GM19455 (cell line): Measurements from ENCODE around the gene EPHA3.

Experiments
- ATAC-seq: cut with Tn5 transposase; IDR thresholded peaks from one replicate; pipeline ENCODE4 v1.9.1; 2021; ENCODE audit not compliant: unreplicated experiment

EPHA3 gene

DNA sequence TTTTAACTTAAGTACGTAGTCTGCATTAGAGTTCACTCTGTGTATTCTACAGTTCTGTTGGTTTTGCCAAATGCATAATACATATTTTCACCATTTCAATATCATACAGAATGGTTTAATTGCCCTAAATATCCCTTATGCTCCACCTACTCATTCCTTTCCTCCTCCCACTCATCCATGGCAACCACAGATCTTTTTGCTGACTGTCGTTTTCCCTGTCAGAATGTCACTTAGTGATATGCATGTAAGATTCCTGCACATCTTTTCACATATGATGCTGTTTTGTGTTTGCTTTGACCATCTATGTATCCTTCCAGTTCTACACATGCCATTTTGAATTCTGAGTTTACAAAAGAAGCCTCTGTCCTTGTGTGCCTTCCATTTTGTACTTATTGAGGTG lies 36.7 kb downstream of the EPHA3 start:
- ATAC-seq: no peak

DNA sequence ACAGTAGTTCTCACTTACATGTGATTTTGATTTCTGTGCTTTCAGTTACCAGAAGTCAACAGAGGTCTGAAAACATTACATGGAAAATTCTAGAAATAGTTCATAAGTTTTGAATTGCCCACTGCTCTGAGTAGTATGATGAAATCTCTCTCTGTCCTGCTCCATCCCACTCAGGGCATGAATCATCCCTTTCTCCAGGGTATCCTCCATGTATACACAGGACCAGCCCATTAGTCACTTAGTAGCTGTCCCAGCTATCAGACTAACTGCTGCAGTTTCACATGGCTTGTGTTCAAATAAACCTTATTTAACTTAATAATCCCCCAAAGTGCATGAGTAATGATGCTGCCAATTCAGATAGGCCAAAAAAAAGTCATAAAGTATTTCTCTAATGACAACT lies 38.6 kb downstream of the EPHA3 start:
- no peak for ATAC-seq

DNA sequence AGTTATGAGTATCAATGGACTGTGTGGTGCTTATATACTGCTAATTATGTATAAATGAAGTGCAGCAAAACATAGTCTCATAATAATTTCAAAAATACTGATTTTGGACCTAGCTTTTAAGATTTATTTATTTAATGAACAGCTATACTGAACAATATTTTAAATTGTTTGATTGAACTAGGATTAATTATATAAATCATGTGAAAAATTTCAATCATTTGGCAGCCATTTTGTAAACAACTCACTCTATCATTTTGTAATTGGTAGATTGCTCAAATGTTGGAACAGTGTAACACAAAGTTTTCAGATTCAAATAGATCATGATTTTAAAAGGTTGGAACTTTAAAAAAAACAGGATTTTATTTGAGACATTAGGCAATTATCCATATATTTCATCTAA lies 47.0 kb downstream of the EPHA3 start:
- ATAC-seq: no peak

DNA sequence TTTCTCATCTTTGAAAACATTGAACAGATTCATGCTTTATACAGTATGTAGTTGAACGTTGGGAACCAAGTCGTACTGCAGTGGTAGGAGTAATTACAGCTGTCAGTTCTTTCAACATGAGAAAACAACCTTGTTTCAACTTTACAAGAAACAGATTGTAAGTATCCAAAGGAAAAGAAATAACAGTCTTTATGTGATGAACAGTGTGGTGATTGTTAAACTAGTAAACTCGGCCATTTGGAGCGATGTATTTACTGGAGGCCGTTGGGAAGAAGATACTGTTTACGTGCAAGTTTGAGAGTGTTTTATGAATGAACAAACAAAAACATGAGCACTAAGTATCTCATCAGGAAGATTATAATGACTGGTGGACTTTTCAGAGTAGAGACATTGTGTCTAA lies 48.4 kb downstream of the EPHA3 start:
- no peak for ATAC-seq

DNA sequence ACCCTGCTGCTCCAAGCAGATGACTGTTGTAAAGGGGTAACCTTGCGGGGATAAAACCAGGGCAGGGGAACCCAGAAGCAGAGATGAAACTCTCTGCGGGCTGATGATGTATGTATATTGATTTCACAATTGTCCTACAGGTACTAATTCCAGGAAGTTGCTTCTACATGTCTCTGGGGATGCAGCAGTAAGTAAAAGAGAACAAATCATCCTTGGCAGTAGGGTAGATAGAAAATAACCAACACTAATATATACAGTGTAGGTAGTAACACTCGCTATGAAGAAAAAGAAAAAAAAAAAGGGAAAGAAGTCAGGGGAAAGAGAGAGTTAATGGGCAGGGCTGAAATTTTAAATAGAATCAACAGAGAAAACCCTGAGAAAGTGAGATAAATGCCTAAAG lies 50.2 kb downstream of the EPHA3 start:
- no peak for ATAC-seq

DNA sequence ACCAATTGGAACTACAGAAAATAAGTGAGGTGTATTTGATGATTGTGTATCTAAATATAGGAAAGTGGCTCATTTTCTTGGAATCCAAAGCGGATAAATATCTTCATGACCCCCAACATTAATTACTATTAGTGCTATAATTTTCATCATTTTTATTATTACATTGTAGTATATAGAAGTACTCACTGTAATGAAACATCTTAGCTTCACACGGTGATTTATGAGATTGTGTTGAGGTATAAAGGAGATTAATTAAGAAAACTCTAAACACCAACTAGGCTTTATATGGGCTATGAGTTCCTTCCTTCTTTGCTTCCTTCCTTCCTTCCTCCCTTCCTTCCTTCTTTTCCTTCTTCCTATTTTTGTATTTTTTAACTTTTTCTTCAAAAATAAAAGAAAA lies 52.2 kb downstream of the EPHA3 start:
- ATAC-seq: no peak

DNA sequence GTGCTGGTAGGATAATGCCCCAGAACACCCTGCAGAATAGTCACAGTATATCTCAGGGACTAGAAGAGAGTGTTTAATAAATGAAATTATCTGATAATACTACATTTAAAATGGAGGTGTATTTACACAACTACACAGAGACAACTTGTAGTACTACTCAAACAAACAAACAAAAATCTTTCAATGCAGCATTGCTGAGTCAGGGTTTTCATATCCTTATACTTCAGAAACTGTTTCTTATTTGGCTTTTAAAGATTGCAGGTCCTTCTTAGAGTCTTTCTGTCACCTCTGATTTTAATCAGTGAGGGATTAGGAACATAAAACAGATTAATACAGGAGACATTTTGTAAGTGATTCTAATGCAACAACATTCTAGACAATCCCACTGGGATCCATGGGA lies 57.4 kb downstream of the EPHA3 start:
- ATAC-seq: no peak

DNA sequence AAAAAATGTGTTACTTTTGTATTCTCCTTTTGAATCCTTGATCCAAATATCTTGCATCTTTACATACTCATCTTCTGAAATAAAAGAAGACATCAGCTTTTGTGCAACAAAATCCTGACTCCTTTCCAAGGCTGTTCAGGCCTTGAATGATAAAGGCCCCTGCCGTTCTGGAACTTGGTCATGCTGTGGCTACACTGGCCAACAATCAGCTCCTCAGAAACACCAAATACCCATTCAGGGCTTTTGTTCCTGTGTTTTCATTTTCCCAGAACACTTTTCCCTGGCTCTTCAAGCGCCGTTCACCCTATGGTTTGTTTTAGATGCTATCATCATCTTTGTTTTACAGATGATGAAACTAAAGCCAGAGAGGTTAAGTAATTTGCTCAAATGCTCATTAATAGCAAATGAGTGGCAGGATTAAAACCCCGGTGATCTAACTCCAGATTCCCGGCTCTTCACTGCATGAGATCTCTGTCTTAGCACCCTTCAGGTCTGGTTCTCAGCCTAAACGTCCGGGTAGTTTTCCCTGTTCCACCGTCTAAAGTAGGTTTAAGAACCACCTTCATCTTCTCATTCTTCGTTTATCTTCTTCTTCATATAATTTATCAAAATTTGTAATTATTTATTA lies 58.3 kb downstream of the EPHA3 start:
- ATAC-seq: no peak

DNA sequence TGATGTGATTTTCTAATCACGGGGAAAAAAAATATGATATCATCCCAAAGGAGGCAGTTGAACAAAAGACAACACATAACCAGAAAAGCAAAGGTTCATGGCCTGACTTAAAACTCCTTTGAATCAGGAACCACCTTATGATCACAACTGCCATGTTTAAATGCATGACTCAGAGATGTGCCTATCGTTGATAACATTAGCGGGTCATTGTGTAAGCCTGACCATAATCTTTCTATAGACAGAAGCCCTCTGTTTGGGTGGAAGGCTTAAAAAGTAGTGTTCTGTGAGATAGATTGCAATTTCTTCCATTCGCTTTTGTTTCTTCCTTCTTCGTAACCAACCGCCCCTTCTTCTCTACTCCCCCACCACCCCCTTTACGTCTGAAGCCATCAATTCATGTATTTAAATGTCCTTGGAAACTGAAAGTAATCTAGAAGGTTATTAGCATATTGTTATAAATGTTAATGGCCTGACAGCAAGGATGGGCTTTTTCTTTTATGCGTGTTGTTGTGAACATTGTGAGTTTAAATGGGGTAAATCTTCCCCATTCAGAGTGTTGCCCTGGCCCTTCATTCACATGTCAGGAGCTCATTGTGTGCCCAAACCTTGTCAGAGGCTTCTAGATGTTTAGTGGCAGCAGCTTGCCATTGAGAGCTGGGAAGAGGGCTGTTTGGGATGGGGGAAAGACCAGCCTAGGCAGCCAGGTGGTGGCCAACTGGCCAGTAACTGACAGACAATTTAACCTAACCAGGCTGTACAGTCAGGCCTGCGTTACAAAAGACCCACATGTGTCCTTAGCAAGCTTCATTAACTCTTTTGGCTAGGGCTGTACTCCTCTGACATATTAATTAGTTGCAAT lies 64.5 kb downstream of the EPHA3 start:
- ATAC-seq: no peak

DNA sequence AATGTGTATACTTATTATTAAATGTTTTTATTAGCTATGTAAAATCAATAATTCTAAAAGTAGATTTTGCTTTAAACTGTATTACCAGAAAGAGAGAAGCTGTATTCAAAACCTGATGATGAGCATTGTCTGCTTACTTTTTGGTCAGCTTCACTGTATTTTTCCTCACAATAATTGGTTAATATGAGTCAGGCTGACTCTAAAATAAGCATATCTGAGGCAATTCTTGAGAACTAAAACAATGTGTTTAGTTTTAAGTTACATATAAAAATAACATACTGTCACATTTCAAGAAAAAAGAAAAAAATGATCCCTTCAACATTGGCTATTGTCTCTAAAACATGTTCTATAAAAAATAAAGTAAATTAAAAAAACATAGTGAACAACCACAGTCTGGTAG lies 66.1 kb downstream of the EPHA3 start:
- ATAC-seq: no peak

DNA sequence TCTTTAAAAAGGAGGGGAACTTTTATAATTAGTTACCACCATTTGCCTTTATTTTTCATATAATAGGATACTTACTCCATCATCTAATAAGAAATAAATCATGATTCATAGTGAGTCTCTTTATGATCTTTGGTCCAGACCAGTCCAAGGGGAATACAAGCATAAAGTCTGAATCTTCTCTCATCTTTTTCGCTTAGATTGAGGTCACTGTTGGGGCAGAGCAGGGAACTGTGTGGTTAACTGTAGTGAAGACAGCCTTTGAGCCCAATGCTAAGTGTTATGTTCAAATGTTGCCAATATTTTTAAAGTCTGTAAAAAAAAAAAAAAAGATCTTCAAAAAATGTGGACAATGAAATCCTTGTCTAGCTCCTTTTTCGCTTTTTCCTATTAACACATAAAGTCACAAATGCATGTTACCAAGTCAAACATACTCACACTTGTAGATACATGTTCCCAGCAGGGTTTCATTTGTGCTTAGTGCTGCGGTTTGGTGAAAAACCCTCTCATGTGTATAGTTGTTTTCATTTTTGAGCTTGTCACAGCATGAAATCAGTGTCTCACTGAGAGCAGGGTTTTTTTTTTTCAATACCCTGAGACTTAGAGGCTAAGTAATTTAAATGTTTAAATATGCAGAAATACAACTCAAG lies 72.1 kb downstream of the EPHA3 start:
- peak; percentile 62 for ATAC-seq

DNA sequence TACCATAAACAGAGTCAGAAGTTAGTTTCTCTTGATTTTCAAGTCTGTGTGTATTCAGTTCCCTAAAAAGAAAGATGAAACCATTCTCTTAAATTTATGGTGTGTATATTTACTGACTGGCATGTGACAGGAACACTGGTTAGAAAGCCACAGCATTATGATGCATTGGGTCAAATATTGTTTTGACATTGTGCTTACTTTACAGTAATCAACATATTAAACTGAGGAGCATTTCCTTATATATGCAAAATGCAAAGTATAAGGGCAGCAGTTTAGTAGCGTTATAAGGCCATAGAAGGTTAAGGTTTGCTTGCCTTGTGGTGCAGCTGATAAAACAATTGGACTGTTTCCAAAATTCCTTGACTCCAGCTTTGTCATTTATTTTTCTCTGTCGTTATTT lies 72.9 kb downstream of the EPHA3 start:
- no peak for ATAC-seq

DNA sequence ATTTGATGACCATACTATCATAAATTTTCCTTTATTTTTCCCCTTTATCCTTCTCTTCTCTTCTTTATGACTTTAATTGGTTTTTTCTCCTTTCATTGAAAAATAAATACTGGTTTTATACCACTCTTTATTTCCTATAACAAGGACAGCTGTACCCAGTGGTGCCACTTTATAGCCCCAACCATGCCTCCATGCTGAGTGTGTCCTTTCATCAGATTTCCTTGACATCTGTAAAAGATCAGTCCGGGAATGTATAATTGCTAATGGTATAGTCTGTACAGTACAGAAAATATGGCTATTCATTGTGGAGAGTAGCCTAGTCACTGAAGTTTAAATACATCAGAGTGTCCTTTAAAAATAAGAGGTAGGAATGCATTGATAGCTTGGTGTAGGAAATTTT lies 74.6 kb downstream of the EPHA3 start:
- ATAC-seq: no peak

DNA sequence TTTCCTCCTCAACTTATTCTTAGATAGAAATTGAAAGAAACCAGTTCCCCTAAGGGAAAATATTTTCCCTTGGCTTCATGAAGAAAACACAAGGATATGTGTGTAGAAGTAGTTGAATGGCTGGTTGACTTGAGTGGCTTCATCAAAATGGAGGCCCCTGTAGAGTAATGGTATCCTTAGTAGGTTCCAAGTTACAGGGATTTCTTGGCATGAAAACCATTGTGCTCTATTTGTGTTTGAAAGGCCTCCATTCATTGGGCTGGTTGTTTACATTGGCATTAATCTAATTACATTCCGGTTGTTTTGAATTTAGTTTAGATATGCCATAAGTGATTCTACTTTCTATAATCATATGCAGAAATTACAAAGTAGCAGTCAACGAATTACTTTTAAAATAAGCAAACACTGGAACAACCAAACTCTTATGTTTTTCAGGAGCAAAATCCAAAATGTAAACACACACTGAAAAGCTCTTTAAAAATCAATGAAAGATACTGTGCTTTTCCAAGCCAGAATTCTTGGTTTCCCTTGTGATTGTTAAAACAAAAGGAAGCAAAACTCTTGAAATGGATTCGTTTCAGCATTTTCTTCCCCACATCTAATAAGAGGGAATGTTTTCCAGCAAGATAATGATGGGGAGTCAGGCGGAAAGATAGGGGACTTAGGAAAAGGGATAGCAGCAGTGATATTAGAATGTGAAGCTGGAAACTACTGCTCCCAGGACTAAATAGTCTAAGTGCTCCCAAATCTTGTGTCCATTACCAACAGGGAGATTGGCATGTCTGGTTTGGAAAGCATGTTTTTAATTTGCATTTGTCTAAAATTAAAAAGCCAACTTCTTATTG lies 77.0 kb downstream of the EPHA3 start:
- ATAC-seq: no peak

DNA sequence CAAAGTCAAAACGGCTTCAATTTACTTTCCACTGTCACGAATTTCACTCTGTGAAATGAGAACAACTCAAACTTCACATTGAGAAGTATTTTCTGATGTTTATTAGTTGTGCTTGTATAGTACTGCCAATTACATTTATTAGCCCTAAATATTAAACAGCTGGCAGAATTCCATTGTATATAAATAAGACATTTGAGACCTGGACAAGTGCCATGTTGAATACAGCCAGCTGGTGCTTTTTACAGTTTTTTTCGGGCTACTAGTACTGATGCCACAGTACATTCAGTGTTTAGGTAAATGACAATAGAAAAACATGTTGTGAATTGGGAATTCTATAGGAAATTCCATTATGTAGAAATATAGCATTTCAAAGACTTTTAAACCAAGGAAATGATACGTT lies 79.0 kb downstream of the EPHA3 start:
- ATAC-seq: no peak

DNA sequence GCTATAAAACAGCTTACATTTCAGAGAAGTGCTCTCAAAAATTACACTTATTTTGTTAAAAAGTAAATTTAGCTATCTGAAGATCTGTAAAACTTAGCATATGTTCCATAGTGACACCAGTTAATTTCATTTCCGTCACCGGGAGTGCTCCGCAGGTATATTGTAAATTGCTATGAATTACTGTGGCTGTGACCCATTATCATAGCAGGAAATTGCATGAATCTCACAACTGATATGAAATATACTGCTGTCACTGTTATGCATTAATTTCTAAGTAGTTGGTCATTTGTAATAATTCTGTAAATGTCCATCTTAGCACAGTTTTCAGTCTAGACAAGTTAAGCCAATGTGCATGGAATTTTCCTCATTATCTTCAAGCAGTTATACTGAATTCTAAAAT lies 91.2 kb downstream of the EPHA3 start:
- ATAC-seq: no peak

DNA sequence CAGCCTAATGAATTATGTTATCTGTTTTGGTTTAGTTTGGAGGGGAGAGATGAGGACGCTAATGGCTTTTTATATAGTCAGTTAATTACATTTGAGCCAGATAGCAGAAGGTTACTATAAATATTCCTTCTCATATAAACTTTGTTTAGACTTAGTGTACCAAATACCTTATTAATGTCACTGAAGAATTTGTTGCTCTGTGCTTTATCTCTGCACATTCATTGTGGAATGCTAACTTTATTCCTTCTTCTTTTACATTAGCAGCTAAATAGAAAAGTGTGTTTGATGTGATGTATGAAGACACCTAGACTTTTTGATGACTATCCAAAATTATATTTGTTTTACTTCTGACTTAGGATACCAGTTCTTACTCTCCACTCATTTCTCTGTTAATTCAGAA lies 105.2 kb downstream of the EPHA3 start:
- no peak for ATAC-seq

DNA sequence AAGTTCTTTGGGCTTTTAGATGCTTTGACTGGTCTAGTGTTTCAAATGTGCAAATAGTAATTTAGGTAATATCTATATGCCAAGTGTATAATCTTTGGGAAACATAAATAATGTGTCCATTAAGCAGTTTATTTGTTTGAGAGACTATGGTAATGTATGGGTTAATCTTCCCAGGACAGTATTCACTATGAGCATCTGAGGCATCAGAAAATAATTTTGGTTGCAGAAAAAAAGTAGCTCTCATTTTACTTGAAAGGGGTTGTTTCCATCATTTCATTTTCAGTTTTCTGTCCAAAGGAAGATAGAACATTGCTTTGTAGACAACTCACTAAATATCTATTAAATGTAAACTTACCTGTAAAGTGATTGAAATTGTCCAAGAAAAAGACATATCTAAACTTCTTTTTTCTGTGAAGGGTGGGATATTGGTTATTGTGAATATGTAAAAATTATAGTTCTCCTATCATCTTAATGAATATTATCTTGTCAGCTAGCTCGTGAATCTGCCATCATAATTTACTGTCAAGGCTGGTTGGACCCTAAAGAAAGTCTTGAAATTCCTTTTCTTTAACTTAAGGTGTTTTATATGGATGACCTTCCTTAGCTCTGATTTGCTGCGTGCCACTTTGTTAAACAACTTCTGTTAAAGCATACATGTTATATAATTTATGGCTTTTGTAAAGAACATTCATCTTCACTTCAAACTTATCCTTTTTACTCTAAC lies 108.8 kb downstream of the EPHA3 start:
- ATAC-seq: no peak

DNA sequence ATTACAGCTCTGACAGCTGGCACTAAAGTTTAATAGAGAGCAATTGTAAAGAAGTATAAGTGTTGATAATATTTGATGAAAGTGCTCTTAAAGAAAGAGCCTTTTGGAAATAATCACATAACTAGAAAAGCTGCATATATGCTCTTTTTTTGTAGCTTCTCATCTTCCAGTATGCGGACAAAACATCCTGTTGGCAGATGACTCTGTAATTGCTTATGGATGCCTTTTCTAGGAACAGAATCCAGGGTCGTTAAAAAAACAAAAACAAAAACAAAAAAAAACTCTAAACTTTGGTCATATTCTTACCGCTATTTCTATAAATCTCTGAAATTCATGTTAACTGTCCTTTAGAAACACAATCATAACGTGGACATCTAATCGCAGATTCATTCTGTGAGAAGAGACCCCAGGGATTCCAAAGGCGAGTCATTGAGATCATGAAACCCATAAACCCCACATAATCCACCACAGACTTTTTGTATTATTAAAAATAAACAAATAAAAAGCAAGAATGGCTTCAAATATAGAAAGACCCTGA lies 109.8 kb downstream of the EPHA3 start:
- no peak for ATAC-seq

DNA sequence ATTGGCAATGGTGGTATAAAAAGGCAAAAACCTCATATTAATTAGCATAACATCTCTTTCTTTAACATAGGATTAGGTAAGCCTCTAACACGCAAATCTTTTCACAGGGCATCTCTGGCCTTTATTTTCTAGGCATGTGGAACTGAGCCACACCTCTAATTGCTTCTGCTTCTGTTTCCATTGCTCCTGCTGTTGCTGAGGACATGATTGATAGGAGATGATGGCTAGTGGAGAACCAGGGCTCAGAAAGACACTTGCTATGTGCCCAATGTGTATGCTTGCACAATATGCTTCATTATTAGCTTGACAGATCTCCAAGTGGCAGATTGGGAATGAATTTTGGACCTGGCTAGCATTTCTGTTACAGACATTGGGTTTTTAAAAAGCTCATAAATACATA lies 114.5 kb downstream of the EPHA3 start:
- ATAC-seq: no peak
